HEK293T (cell line): ENCODE results near the gene LMX1B.
"Not testable (repeated sequence)": the region's sequence is repeated elsewhere in the genome, so short reads cannot be mapped to it uniquely, and the experiment has no call there.

Source experiments
- CTCF ChIA-PET: fragments of 350-600 bp; formaldehyde crosslinking; extraction: SDS; loops from one replicate; lab custom pipeline; 2021; ENCODE audit warnings: antibody characterized with exemption, inconsistent platforms; lab: Yijun Ruan, JAX
- POLR2A ChIA-PET: fragments of 350-600 bp; formaldehyde crosslinking; extraction: SDS; loops from one replicate; lab custom pipeline; 2020; ENCODE audit warnings: antibody characterized with exemption, inconsistent platforms; lab: Yijun Ruan, JAX
- DNase-seq: peaks from one replicate; pipeline ENCODE4 v3.0.0; 2012; ENCODE audit warnings: mixed read lengths; ENCODE audit errors: extremely low spot score
- ARNT ChIP-seq: fragments of 450-650 bp; IDR thresholded peaks from 2 replicates; pipeline ENCODE4 v1.6.1; 2017; ENCODE audit warnings: mild to moderate bottlenecking
- BHLHE40 ChIP-seq: fragments of 450-650 bp; IDR thresholded peaks from 2 replicates; pipeline ENCODE4 v1.6.1; 2016; ENCODE audit warnings: mild to moderate bottlenecking, moderate library complexity, borderline replicate concordance
- CTBP1 ChIP-seq: fragments of 450-650 bp; IDR thresholded peaks from 2 replicates; pipeline ENCODE4 v1.6.1; 2016; ENCODE audit warnings: borderline replicate concordance
- ELF4 ChIP-seq: fragments of 450-650 bp; IDR thresholded peaks from 2 replicates; pipeline ENCODE4 v1.6.1; 2017; ENCODE audit warnings: antibody characterized with exemption
- FOXA1 ChIP-seq: fragments of 450-650 bp; IDR thresholded peaks from 2 replicates; pipeline ENCODE4 v1.6.1; 2016; ENCODE audit warnings: mild to moderate bottlenecking
- FOXK2 ChIP-seq: fragments of 450-650 bp; IDR thresholded peaks from 2 replicates; pipeline ENCODE4 v1.6.1; 2016; ENCODE audit warnings: mild to moderate bottlenecking
- FOXM1 ChIP-seq: fragments of 450-650 bp; IDR thresholded peaks from 2 replicates; pipeline ENCODE4 v1.6.1; 2017; ENCODE audit warnings: mild to moderate bottlenecking, borderline replicate concordance
- HDGF ChIP-seq: fragments of 450-650 bp; IDR thresholded peaks from 2 replicates; pipeline ENCODE4 v1.6.1; 2017; ENCODE audit warnings: antibody characterized with exemption, borderline replicate concordance
- L3MBTL2 ChIP-seq: fragments of 450-650 bp; conservative IDR thresholded peaks from 2 replicates; pipeline ENCODE4 v1.6.1; 2016; ENCODE audit warnings: mild to moderate bottlenecking
- LEF1 ChIP-seq: fragments of 450-650 bp; IDR thresholded peaks from 2 replicates; pipeline ENCODE4 v1.6.1; 2017; ENCODE audit warnings: mild to moderate bottlenecking, borderline replicate concordance
- NFRKB ChIP-seq: fragments of 450-650 bp; IDR thresholded peaks from 2 replicates; pipeline ENCODE4 v1.6.1; 2016; ENCODE audit warnings: mild to moderate bottlenecking, moderate library complexity
- PKNOX1 ChIP-seq: fragments of 450-650 bp; IDR thresholded peaks from 2 replicates; pipeline ENCODE4 v1.6.1; 2016
- SP1 ChIP-seq: fragments of 450-650 bp; IDR thresholded peaks from 2 replicates; pipeline ENCODE4 v1.6.1; 2017
- SUZ12 ChIP-seq: fragments of 450-650 bp; IDR thresholded peaks from 2 replicates; pipeline ENCODE4 v1.6.1; 2016; ENCODE audit warnings: mild to moderate bottlenecking
- TARDBP ChIP-seq: fragments of 450-650 bp; IDR thresholded peaks from 2 replicates; pipeline ENCODE4 v1.6.1; 2016
- ZNF384 ChIP-seq: fragments of 450-650 bp; IDR thresholded peaks from 2 replicates; pipeline ENCODE4 v1.6.1; 2016

LMX1B gene

GRCh38 chr9:126705767-126706697 is 92.3 kb downstream of the LMX1B start:
- TF ChIP-seq PKNOX1 (peak; percentile 83), TARDBP (no peak)
- POLR2A ChIA-PET = interaction anchor here (1.8 to 1.9 kb wide), 2 partner anchors 76 to 99 kb away, joined by 6 to 7 read pairs; partner anchors contain the start of gene ZBTB43
- peak; percentile 76 for DNase-seq
- CTCF ChIA-PET = interaction anchor here (0.7 to 7.0 kb wide), 21 partner anchors 10 to 190 kb away, joined by 3 to 97 read pairs (median 4); no protein-coding TSS in a partner anchor

- POLR2A ChIA-PET = interaction anchor here (1.8 to 1.9 kb wide), 2 partner anchors 75 to 98 kb away, joined by 6 to 7 read pairs; partner anchors contain the start of gene ZBTB43
- TF ChIP-seq SP1 = no peak
- CTCF ChIA-PET = interaction anchor here (0.7 to 7.0 kb wide), 17 partner anchors 9 to 191 kb away, joined by 3 to 97 read pairs (median 5); no protein-coding TSS in a partner anchor
- peak; percentile 2 for DNase-seq
These were observed 92.9 kb downstream of the LMX1B start for GRCh38 chr9:126706698-126707053.

GRCh38 chr9:126707083-126707482 is 93.4 kb downstream of the LMX1B start:
- CTCF ChIA-PET = interaction anchor here (0.7 to 7.0 kb wide), 15 partner anchors 9 to 191 kb away, joined by 3 to 97 read pairs (median 5); no protein-coding TSS in a partner anchor

GRCh38 chr9:126707712-126708111 is 94.0 kb downstream of the LMX1B start:
- POLR2A ChIA-PET, DNase-seq: not testable (repeated sequence)
- CTCF ChIA-PET = interaction anchor here (0.7 to 7.0 kb wide), 4 partner anchors 59 to 104 kb away, joined by 3 to 97 read pairs (median 3); no protein-coding TSS in a partner anchor

More at GRCh38 chr9:126707083-126707482, 93.4 kb downstream of the LMX1B start:
- no peak for TF ChIP-seq SUZ12
- TF ChIP-seq ZNF384 = no peak
- no peak for TF ChIP-seq TARDBP
- TF ChIP-seq FOXK2 = no peak
- TF ChIP-seq BHLHE40 = no peak
- TF ChIP-seq SP1 = no peak
- TF ChIP-seq L3MBTL2 = no peak
- TF ChIP-seq FOXA1 = no peak
- no peak for TF ChIP-seq HDGF
- POLR2A ChIA-PET = interaction anchor here (1.8 kb wide), 1 partner anchor 75 kb away, joined by 7 read pairs; no protein-coding TSS in a partner anchor
- no peak for DNase-seq

- TF ChIP-seq FOXM1 (no peak), ZNF384 (no peak), LEF1 (no peak), L3MBTL2 (no peak), SUZ12 (no peak), PKNOX1 (no peak), HDGF (no peak), TARDBP (no peak), FOXK2 (no peak), NFRKB (no peak), FOXA1 (no peak), SP1 (no peak), BHLHE40 (no peak), CTBP1 (no peak), ARNT (no peak), ELF4 (no peak)
- ChIA-PET CTCF (interaction anchor here (7.0 kb wide), 1 partner anchor 74 kb away, joined by 97 read pairs; no protein-coding TSS in a partner anchor), POLR2A (no interaction called here)
- peak; percentile 2 for DNase-seq
These were observed 94.5 kb downstream of the LMX1B start for GRCh38 chr9:126708178-126708577.

- DNase-seq = peak; percentile 3
- ChIA-PET CTCF (no interaction called here), POLR2A (interaction anchor here (1.9 kb wide), 1 partner anchor 95 kb away, joined by 6 read pairs; the partner anchor contains the start of gene ZBTB43)
- TF ChIP-seq LEF1 = no peak
- TF ChIP-seq TARDBP = no peak
- TF ChIP-seq ZNF384 = no peak
- TF ChIP-seq ELF4 = no peak
- no peak for TF ChIP-seq PKNOX1
- TF ChIP-seq L3MBTL2 = no peak
- no peak for TF ChIP-seq NFRKB
- TF ChIP-seq FOXA1 = no peak
- no peak for TF ChIP-seq CTBP1
- TF ChIP-seq ARNT = no peak
- no peak for TF ChIP-seq SP1
- no peak for TF ChIP-seq FOXM1
- no peak for TF ChIP-seq FOXK2
- TF ChIP-seq HDGF = no peak
- TF ChIP-seq SUZ12 = no peak
- no peak for TF ChIP-seq BHLHE40
These were observed 95.5 kb downstream of the LMX1B start for GRCh38 chr9:126709241-126709640.
